ENCODE data around the gene STAC2. TPM values are rescaled to one million over a fixed set of nuclear protein-coding genes. Genes with fewer than 3 reads are reported as not detected.

STAC2 gene
- total and polyA plus RNA-seq, 9 of the 15 experiments (the other 6 are each of a cell fraction or from before 2014, with no cell fraction given) = not detected

GRCh38 chr17:39164675-39165143 lies 61.0 kb downstream of the STAC2 start (continued):
- peak; percentile 82 to 92 (median 83) for TF ChIP-seq CTCF (IDR thresholded peaks at IDR 0.05 in 2 of 3, conservative IDR thresholded peaks at IDR 0.05 in 1 of 3; ENCODE audit: insufficient read depth in 2 of 3, low read depth in 1 of 3, low read length in 3 of 3)
- TF ChIP-seq STAT5A (IDR thresholded peaks at IDR 0.05; ENCODE audit: borderline replicate concordance, low read length) = no peak
- TF ChIP-seq RAD21 (CRISPR knock-in tag; conservative IDR thresholded peaks at IDR 0.05 in 1 of 2, IDR thresholded peaks at IDR 0.05 in 1 of 2) = peak; percentile 32 to 54; a peak in 3 of 4 replicates
- 0 out of 2 replicates have a peak, but pooled peaks have one; percentile 16 for TF ChIP-seq VEZF1 (CRISPR knock-in tag; IDR thresholded peaks at IDR 0.05)
- no peak for TF ChIP-seq ZNF655 (CRISPR knock-in tag; IDR thresholded peaks at IDR 0.05)
- peak in 1 of 3 experiments; percentile 29 for TF ChIP-seq YY1 (IDR thresholded peaks at IDR 0.05; ENCODE audit: borderline replicate concordance in 1 of 3, control insufficient read depth in 1 of 3, extremely low read depth in 1 of 3, insufficient read depth in 3 of 3, insufficient read length in 1 of 3, insufficient replicate concordance in 2 of 3, low read depth in 1 of 3, low read length in 2 of 3)
- TF ChIP-seq HMGXB4 (CRISPR knock-in tag; IDR thresholded peaks at IDR 0.05) = no peak
- no peak for TF ChIP-seq HDGF (IDR thresholded peaks at IDR 0.05)
- TF ChIP-seq KLF16 (IDR thresholded peaks at IDR 0.05) = 0 out of 2 replicates have a peak, but pooled peaks have one; percentile 7
- no peak for TF ChIP-seq ZBTB26 (CRISPR knock-in tag; IDR thresholded peaks at IDR 0.05)
- TF ChIP-seq PBX2 (CRISPR knock-in tag; IDR thresholded peaks at IDR 0.05; ENCODE audit: low read depth) = peak; percentile 62
- peak; percentile 83 for TF ChIP-seq PBX2 (tag; conservative IDR thresholded peaks at IDR 0.05; ENCODE audit: low read depth)
- TF ChIP-seq RBM17 (IDR thresholded peaks at IDR 0.05; ENCODE audit: borderline replicate concordance, low read depth, low read length) = no peak
- no peak for TF ChIP-seq BACH1 (tag; IDR thresholded peaks at IDR 0.05)
- no peak for TF ChIP-seq TBL1XR1 (IDR thresholded peaks at IDR 0.05; ENCODE audit: low read length in 2 of 2)

Data from K562 (cell line).